Measurements from ENCODE around the gene MCTP1.
"Not testable (repeated sequence)": the region's sequence is repeated elsewhere in the genome, so short reads cannot be mapped to it uniquely, and the experiment has no call there.

DNA sequence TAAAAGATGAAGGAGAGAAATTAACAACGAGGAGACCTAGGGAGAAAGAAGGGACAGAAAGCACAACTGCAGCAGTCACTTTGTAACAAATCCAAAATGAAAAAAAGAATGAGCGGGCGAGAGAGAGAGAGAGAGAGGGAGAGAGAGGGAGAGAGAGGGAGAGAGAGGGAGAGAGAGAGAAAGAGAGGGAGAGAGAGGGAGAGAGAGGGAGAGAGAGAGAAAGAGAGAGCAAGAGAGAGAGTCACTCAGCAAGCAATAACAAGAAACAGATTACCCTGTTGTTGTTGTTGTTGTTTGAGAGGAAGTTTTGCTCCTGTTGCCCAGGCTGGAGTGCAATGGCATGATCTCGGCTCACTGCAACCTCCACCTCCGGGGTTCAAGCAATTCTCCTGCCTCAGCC is 77.1 kb downstream of the MCTP1 start:
- TF ChIP-seq, protein P1, sequence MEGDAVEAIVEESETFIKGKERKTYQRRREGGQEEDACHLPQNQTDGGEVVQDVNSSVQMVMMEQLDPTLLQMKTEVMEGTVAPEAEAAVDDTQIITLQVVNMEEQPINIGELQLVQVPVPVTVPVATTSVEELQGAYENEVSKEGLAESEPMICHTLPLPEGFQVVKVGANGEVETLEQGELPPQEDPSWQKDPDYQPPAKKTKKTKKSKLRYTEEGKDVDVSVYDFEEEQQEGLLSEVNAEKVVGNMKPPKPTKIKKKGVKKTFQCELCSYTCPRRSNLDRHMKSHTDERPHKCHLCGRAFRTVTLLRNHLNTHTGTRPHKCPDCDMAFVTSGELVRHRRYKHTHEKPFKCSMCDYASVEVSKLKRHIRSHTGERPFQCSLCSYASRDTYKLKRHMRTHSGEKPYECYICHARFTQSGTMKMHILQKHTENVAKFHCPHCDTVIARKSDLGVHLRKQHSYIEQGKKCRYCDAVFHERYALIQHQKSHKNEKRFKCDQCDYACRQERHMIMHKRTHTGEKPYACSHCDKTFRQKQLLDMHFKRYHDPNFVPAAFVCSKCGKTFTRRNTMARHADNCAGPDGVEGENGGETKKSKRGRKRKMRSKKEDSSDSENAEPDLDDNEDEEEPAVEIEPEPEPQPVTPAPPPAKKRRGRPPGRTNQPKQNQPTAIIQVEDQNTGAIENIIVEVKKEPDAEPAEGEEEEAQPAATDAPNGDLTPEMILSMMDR (conservative IDR thresholded peaks at IDR 0.05 in 1 of 2, IDR thresholded peaks at IDR 0.05 in 1 of 2; ENCODE audit: extremely low read depth in 1 of 2, insufficient read depth in 1 of 2, low read depth in 1 of 2, low read length in 2 of 2) = not testable (repeated sequence)
- TF ChIP-seq EZH2 (IDR thresholded peaks at IDR 0.05; ENCODE audit: borderline replicate concordance, low read length) = not testable (repeated sequence)

Measured in mammary epithelial cell (primary cell).